OCI-LY1 (cell line): Measurements from ENCODE around the gene NIPAL1.

Experiments
- H2AFZ ChIP-seq: fragments of 200-600 bp; sonication (generic), shearing (Covaris generic); 2 replicates; pipeline ENCODE4 v1.6.0; 2014; ENCODE audit warnings: antibody characterized with exemption, mild to moderate bottlenecking, low read length
- H3F3A ChIP-seq: fragments of 200-600 bp; sonication (generic), shearing (Covaris generic); 2 replicates; pipeline ENCODE4 v1.6.0; 2014; ENCODE audit warnings: mild to moderate bottlenecking, antibody characterized with exemption, low read length, moderate library complexity; ENCODE audit not compliant: insufficient read depth
- H3K27ac ChIP-seq: fragments of 200-600 bp; sonication (generic); 2 replicates; pipeline ENCODE4 v1.5.1; 2014; ENCODE audit warnings: low read length, mixed run types, mild to moderate bottlenecking, low read depth; ENCODE audit not compliant: poor library complexity, severe bottlenecking
- H3K27me3 ChIP-seq: fragments of 200-600 bp; sonication (generic); 2 replicates; pipeline ENCODE4 v1.6.0; 2014; ENCODE audit warnings: antibody characterized with exemption, mild to moderate bottlenecking, low read length, moderate library complexity; ENCODE audit not compliant: insufficient read depth
- H3K36me3 ChIP-seq: fragments of 200-600 bp; sonication (generic); 2 replicates; pipeline ENCODE4 v1.6.1; 2014; ENCODE audit warnings: mild to moderate bottlenecking, antibody characterized with exemption, low read length, moderate library complexity, mixed read lengths; ENCODE audit not compliant: insufficient read depth
- H3K4me1 ChIP-seq: fragments of 200-600 bp; sonication (generic); 2 replicates; pipeline ENCODE4 v1.5.1; 2014; ENCODE audit warnings: mild to moderate bottlenecking, low read length, moderate library complexity; ENCODE audit not compliant: insufficient read depth, severe bottlenecking
- H3K4me2 ChIP-seq: fragments of 200-600 bp; sonication (generic), shearing (Covaris generic); 2 replicates; pipeline ENCODE4 v1.6.1; 2014; ENCODE audit warnings: low read length
- H3K4me3 ChIP-seq: fragments of 200-600 bp; sonication (generic); 2 replicates; pipeline ENCODE4 v1.5.1; 2014; ENCODE audit warnings: low read length, low read depth, mild to moderate bottlenecking, mixed read lengths; ENCODE audit not compliant: poor library complexity, severe bottlenecking
- H3K79me2 ChIP-seq: fragments of 200-600 bp; shearing (Covaris generic); 2 replicates; pipeline ENCODE4 v1.6.1; 2016; ENCODE audit warnings: mixed run types, low read length, mixed read lengths; ENCODE audit not compliant: insufficient read depth
- H3K9ac ChIP-seq: fragments of 200-600 bp; sonication (generic), shearing (Covaris generic); 2 replicates; pipeline ENCODE4 v1.6.1; 2014; ENCODE audit warnings: mild to moderate bottlenecking, low read length, mixed read lengths
- H3K9me2 ChIP-seq: fragments of 200-600 bp; sonication (generic), shearing (Covaris generic); 2 replicates; pipeline ENCODE4 v1.6.1; 2014; ENCODE audit warnings: low read depth, mild to moderate bottlenecking, low read length, mixed read lengths
- H3K9me3 ChIP-seq: fragments of 200-600 bp; shearing (Covaris generic); 2 replicates; pipeline ENCODE4 v1.6.1; 2014; ENCODE audit warnings: low read length, mixed read lengths
- H4K20me1 ChIP-seq: fragments of 200-600 bp; sonication (generic), shearing (Covaris generic); 2 replicates; pipeline ENCODE4 v1.6.0; 2016; ENCODE audit warnings: mild to moderate bottlenecking, low read length; ENCODE audit not compliant: insufficient read depth
- CTCF ChIP-seq: fragments of 200-600 bp; sonication (generic), shearing (Covaris generic); IDR thresholded peaks from 2 replicates; pipeline ENCODE4 v1.5.1; 2017; ENCODE audit warnings: mild to moderate bottlenecking, antibody characterized with exemption, low read length, moderate library complexity, mixed read lengths
- EZH2 ChIP-seq: fragments of 200-600 bp; sonication (generic), shearing (Covaris generic); IDR thresholded peaks from 2 replicates; pipeline ENCODE4 v1.8.0; 2017; ENCODE audit warnings: borderline replicate concordance, mixed run types, mild to moderate bottlenecking, antibody characterized with exemption, low read length, moderate library complexity, mixed read lengths

The NIPAL1 gene

GRCh38 chr4:48068182-48068581 lies 51.6 kb downstream of the NIPAL1 start:
- Histone ChIP-seq H3K4me1 (no peaks in the 10 kb centered on the region), H3K27ac (no peak overlapping the region), H3K9me3 (no peaks in the 10 kb centered on the region), H2AFZ (no peak overlapping the region), H3K9ac (no peak overlapping the region), H3K79me2 (no peaks in the 10 kb centered on the region), H3K36me3 (no peaks in the 10 kb centered on the region), H3F3A (no peaks in the 10 kb centered on the region), H3K4me2 (no peak overlapping the region), H4K20me1 (no peaks in the 10 kb centered on the region), H3K9me2 (no peaks in the 10 kb centered on the region), H3K27me3 (no peaks in the 10 kb centered on the region), H3K4me3 (no peak overlapping the region)
- TF ChIP-seq EZH2 (no peak), CTCF (no peak)

- no peaks in the 10 kb centered on the region for H3K4me1 ChIP-seq
- no peak overlapping the region for H3K4me2 ChIP-seq
- H3K36me3 ChIP-seq, result no peaks in the 10 kb centered on the region
- no peaks in the 10 kb centered on the region for H3K27me3 ChIP-seq
- no peak overlapping the region for H3K27ac ChIP-seq
- H2AFZ ChIP-seq, result no peak overlapping the region
- no peak overlapping the region for H3K9ac ChIP-seq
- TF ChIP-seq CTCF (no peak), EZH2 (no peak)
- H3K79me2 ChIP-seq, result no peaks in the 10 kb centered on the region
- no peak overlapping the region for H3K4me3 ChIP-seq
- no peaks in the 10 kb centered on the region for H3K9me3 ChIP-seq
- H3F3A ChIP-seq, result no peaks in the 10 kb centered on the region
- no peaks in the 10 kb centered on the region for H4K20me1 ChIP-seq
- H3K9me2 ChIP-seq, result no peaks in the 10 kb centered on the region
Measured at GRCh38 chr4:48069026-48069425, 52.5 kb downstream of the NIPAL1 start.

GRCh38 chr4:48071191-48071590 lies 54.6 kb downstream of the NIPAL1 start:
- H3K79me2 ChIP-seq, result no peaks in the 10 kb centered on the region
- no peak overlapping the region for H3K4me3 ChIP-seq
- no peaks in the 10 kb centered on the region for H4K20me1 ChIP-seq
- H3K27ac ChIP-seq, result no peak overlapping the region
- TF ChIP-seq CTCF, result no peak
- no peak for TF ChIP-seq EZH2
- no peaks in the 10 kb centered on the region for H3K9me3 ChIP-seq
- H3K9me2 ChIP-seq, result no peaks in the 10 kb centered on the region
- H3K4me2 ChIP-seq, result no peak overlapping the region
- H3K4me1 ChIP-seq, result no peaks in the 10 kb centered on the region
- no peak overlapping the region for H2AFZ ChIP-seq
- no peaks in the 10 kb centered on the region for H3F3A ChIP-seq
- no peaks in the 10 kb centered on the region for H3K36me3 ChIP-seq
- H3K9ac ChIP-seq, result no peak overlapping the region
- H3K27me3 ChIP-seq, result no peaks in the 10 kb centered on the region
